Measurements from ENCODE around the gene PBRM1. TPM values are rescaled to one million over a fixed set of nuclear protein-coding genes. Genes with fewer than 3 reads are reported as not detected.
"Not testable (repeated sequence)": the region's sequence is repeated elsewhere in the genome, so short reads cannot be mapped to it uniquely, and the experiment has no call there.

The PBRM1 gene
- polyA plus RNA-seq (ENCODE audit: insufficient read length in 3 of 3) = 10 to 100 TPM; 56.4 to 63.4 (median 58.7) TPM

- DNase-seq (ENCODE audit: low read depth in 3 of 3, low spot score in 2 of 3) = peak; percentile 81 to 93 (median 88)
Measured at GRCh38 chr3:52685709-52686691, at the start of gene PBRM1, which contains the start of gene GNL3. TSS of gene PBRM1 (minus strand) at chr3:52685913. TSS of gene GNL3 (plus strand) at chr3:52686032. CDS start at chr3:52686093, 61 bp downstream.

DNA sequence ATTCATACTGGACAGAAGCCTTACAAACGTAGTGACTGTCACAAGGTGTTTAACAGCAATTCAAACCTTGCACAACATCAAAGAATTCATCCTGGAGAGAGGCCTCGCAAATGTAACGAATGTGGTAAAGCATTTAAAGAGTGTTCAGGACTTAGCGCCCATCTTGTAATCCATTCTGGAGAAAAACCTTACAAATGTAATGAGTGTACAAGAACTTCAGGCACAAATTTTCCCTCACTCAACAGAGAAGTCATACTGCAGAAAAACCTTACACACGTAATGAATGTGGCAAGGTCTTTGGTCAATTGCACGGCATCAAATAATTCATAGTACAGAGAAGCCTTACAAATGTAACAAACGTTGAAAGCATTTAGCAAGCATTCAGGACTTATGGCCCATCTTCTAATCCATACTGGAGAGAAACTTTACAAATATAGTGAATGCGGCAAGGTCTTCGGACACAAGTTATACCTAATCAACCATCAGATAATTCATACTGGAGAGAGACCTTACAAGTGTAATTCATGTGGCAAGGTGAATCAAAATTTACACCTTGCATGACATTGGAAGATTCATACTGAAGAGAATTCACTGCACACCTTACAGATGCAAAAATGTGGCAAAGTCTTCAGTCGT, 47.7 kb upstream of the PBRM1 start:
- DNase-seq (ENCODE audit: low read depth in 3 of 3, low spot score in 2 of 3) = no peak

GRCh38 chr3:52731590-52731989, 45.9 kb upstream of the PBRM1 start:
- DNase-seq (ENCODE audit: low read depth in 3 of 3, low spot score in 2 of 3) = no peak

DNA sequence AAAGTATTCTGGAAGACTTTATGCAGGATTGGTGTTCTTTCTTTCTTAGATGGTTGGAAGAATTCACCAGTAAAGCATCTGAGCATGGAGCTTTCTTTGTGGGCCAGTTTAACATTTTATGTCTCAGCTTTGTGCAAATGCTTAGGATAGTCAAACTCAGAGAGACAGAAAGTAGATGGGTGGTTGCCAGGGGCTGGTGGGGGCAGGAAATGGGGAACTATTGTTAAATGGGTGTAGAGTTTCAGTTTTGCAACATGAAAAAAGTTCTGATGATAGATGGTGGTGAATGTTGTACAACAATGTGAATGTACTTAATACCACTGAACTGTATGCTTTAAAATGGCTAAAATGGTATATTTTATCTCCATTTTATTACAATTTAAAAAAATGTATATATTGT, 45.0 kb upstream of the PBRM1 start:
- no peak for DNase-seq (ENCODE audit: low read depth in 3 of 3, low spot score in 2 of 3)

DNA sequence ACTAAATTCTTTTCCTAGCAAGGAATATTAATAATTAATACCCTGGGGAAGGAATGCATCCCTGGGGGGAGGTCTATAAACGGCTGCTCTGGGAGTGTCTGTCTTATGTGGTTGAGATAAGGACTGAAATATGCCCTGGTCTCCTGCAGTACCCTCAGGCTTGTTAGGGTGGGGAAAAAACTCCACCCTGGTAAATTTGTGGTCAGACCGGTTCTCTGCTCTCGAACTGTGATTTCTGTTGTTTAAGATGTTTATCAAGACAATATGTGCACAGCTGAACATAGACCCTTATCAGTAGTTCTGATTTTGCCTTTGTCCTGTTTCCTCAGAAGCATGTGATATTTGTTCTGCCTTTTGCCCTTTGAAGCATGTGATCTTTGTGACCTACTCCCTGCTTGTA, 43.0 kb upstream of the PBRM1 start:
- DNase-seq (ENCODE audit: low read depth in 3 of 3, low spot score in 2 of 3) = not testable (repeated sequence)

GRCh38 chr3:52724511-52724910, 38.8 kb upstream of the PBRM1 start:
- DNase-seq (ENCODE audit: low read depth in 3 of 3, low spot score in 2 of 3) = no peak

DNA sequence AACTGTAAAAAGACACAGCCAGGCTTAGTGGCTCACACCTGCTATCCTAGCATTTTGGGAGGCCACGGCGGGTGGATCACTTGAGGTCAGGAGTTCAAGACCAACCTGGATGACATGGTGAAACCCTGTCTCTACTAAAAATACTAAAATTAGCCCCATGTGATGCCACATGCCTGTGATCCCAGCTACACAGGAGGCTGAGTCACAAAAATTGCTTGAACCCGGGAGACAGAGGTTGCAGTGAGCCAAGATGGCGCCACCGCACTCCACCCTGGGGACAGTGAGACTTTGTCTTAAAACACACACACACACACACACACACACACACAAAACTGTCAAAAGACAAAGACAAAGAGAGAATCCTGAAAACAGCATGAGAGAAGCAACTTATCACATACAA, 38.2 kb upstream of the PBRM1 start:
- no peak for DNase-seq (ENCODE audit: low read depth in 3 of 3, low spot score in 2 of 3)

DNA sequence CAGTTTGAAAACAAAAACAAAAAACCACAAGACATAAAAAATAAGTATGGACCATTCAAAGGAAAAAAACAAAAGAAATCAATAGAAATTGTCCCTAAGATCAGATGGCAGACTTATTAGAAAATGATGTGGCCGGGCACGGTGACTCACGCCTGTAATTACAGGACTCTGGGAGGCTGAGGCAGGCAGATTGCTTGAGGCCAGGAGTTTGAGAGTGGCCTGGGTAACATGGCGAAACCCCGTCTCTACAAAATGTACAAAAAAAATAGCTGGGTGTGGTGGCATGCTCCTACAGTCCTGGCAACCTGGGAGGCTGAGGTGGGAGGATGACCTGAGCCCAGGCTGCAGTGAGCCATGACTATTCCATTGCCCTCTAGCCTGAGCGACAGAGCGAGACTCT, 36.8 kb upstream of the PBRM1 start:
- DNase-seq (ENCODE audit: low read depth in 3 of 3, low spot score in 2 of 3) = no peak

GRCh38 chr3:52721730-52722008, 36.0 kb upstream of the PBRM1 start:
- no peak for DNase-seq (ENCODE audit: low read depth in 3 of 3, low spot score in 2 of 3)

DNA sequence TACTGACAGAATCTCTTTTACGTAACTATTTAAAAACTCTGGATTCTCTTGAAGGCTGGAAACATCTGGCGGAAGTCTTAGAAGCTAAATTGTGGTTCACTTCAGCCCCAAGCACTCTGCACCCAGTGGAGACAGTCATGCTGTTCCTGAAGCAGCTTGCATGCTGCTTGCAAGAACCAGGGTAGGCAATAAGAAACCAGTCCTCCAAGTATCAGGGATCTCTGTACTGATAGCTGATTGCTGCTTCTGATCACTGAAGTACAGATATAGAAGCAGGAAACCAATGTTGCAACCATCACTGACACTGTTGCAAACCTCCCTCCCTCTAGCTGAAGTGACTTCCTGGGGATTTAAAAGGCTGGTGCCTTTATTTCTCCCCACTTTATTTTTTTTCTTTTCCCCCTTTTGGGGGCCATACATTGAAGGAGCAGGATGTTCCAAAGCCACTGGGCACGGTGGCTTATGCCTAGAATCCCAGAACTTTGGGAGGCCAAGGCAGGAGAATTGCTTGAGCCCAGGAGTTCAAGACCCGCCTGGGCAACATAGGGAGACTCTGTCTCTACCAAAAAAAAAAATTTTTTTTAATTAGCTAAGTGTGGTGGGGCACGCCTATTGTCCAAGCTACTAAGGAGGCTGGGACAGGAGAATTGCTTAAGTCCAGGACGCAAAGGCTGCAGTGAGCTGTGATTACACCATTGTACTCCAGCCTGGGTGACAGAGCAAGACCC, 35.5 kb upstream of the PBRM1 start:
- DNase-seq (ENCODE audit: low read depth in 3 of 3, low spot score in 2 of 3) = no peak

DNA sequence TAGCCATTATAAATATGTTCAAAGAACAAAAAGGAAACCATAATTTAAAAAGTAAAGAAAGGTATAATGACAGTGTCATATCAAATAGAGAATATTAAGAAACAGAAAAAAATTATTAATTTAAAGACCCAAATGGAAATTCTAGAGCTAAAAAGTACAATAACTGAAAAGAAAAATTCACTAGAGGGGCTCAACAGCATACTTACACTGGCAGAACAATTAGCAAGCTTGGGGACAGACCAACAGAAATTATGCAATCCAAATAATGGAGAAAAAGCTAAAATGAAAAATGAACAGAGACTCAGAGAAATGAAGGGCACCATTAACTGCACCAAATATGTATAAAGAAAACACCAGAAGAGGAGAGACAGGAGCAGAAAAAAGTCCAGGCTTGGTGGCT, 33.9 kb upstream of the PBRM1 start:
- no peak for DNase-seq (ENCODE audit: low read depth in 3 of 3, low spot score in 2 of 3)

GRCh38 chr3:52715714-52716305, 30.1 kb upstream of the PBRM1 start:
- DNase-seq (ENCODE audit: low read depth in 3 of 3, low spot score in 2 of 3) = no peak

DNA sequence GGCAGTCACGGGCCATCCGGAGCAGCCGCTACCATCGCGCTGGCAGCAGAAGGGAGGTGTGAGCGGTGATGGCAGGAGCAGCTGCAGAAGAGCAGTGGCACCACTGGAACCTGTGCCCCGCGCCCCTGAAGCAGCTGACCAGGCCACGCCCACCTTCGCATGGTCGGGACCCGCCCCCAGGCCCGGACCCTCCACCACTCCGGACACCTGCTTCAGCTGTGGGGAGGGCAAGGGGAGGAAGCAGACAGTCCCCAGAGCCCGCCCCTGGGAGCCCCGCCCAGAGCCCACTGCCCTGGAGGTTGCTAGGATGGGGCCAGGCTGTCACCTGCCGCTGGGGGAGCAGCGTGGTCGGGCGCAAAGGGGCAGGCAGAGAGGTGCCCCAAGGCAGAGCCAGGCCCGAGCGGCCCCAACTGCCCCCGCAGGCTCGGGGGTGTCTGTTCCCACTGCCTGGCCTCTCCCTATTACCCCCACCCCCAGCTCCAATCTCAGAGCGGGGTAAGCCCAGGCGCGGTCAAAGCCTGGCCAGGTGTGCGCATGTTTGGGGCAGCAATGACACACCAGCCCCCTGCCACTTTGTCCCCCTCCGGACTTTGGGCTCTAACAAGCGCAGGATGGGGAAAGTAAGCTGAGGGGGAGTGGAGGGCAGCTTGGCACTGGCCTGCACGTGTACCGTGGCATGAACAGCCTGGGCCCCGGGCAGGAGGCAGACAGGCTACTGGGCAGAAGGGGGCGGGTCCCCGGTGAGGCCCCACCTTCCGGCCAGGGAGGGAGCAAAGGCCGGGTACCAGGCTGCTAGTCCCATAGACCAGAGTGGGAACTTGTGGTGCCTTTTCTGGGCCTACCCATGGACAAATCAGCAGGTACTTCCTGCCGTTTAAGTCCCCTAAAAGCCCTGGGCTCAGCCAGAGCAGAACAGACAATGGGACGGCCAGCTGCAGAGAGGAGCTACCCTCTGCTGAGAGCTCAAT, 28.9 kb upstream of the PBRM1 start:
- no peak for DNase-seq (ENCODE audit: low read depth in 3 of 3, low spot score in 2 of 3)

DNA sequence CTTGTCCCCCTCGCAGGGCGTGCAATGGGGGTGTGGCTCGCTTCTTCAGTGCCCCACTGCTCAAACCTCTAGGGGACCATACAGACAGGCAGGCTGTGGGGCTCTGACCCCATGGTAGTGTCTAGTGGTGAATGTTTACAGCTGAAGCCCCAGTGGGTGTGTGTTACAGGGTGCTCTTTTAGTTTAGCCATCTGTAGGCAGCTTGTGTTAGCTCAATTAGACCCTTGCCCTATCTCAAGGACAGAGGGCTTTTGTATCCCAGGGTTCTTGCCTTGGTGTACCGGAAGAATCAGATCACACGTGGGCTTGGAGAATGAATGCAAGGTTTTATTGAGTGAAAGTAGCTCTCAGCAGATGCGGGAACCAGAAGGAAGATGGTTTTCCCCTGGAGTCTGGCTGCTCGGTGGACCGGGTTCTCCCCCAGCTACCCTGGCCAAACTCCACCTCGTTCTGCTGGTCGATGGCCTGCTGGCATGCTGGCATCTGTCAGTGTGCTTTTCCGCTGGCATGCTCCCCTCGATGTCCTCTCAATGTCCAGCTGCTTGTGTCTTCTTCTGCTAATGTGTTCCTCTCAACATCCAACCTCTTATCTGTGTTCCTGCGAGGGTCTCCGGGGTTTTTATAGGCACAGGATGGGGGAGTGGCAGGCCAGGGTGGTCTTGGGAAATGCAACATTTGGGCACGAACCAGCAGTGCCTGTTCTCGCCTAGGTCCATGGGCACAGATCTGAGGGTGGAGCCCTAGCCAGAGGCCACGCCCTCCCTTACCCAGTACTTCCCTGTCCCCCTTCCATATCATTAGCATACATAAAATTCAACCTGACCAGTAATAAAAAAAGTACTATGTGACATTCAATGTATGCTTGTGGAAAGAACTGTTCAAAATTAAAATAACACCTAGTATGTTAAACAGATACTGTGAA, 26.8 kb upstream of the PBRM1 start:
- no peak for DNase-seq (ENCODE audit: low read depth in 3 of 3, low spot score in 2 of 3)

DNA sequence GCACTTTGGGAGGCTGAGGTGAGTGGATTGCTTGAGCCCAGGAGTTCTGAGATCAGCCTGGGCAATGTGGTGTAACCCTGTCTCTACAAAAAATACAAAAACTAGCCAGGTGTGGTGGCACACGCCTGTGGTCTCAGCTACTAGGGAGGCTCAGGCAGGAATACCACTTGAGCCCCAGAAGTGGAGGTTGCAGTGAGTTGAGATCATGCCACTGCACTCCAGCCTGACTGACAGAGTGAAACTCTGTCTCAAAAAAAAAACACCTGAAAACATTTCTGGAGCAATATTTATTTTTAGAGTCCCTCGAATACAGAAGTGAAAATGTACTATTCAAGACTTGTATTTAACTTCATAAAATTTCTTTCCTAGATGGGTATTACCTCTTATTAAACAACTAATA, 24.8 kb upstream of the PBRM1 start:
- DNase-seq (ENCODE audit: low read depth in 3 of 3, low spot score in 2 of 3) = no peak

DNA sequence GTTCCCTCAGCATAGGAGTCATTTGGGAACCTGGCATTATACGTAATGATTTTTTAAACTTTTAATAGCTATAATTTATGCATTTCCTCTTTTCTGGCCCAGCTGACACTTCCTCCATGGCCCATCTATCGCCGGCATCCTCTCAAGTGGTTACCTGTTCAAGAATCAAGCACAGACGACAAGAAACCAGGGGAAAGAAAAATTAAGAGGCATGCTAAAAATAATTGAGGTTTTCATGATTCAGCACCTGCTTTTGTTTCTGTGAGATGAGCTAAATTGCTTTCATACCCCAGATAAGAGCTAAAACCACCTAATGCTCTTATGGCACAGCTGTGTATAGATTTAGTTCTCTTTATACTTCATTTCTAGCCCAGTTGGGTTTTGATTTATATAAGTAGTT, 21.9 kb upstream of the PBRM1 start:
- DNase-seq (ENCODE audit: low read depth in 3 of 3, low spot score in 2 of 3) = no peak

DNA sequence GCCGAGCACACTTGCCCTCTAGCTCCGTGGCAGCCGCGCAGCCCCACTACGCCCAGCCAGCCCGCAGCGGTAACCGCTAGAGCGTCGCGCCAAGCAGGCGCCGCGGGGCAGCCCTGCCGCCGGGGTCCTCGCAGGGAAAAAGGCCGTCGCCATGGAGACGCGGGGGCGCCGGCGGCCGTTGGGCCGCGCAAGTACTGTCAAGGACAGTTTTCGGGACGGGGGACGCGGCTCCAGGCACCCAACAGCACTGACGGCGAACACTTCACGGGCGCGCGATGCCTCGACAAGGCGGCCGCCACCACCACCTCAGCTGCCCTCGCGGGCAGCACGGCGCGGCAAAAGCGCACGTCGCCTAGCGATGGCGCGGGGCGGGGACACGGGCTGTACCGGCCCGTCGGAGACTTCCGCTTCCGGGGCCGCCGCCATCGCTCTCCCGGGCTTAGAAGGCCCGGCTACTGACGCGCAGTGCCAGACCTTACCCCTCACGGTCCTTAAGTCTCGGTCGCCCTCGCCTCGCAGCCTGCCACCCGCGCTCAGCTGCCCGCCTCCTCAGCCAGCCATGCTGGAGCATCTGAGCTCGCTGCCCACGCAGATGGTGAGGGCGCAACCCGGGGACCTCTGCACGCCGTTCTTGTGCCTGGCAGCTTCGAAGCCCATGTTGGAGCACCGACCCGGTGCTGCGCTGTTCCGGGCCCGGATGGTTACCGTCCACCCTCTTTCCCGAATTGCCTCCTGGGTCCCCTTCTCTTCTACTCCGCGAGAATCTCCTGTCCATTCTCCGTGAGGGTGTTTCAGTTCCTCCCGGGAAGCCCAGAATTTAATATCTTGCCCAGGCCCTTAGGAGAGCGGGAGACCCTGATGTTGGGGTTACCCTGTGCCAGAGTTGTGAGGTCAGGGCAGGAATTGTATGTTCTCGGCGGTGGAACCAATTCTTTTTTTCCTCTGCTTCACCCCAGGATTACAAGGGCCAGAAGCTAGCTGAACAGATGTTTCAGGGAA, 20.3 kb upstream of the PBRM1 start, which contains the start of the genes GLT8D1 and SPCS1:
TSS of gene GLT8D1 (minus strand) at position 104 of the 999 bp plus-strand sequence. CDS start 5,331 bp downstream, outside the sequence.
TSS of gene SPCS1 (plus strand) at position 419 of the 999 bp plus-strand sequence. CDS start at position 560, 141 bp downstream.
- peak; percentile 80 to 81 (median 81) for DNase-seq (ENCODE audit: low read depth in 3 of 3, low spot score in 2 of 3)

DNA sequence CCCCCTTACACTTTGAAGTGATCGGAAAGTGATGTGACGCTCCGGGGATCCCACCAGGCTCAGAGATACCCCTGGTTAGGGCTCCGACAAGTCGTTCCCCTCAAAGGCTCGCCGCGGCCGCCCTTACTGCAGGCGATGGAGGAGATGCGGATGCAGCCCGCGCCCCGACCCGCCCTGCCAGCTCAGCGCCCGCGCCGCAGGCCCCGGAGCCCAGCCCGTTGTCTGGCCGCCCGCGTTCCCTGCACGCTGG, 19.6 kb upstream of the PBRM1 start:
- DNase-seq (ENCODE audit: low read depth in 3 of 3, low spot score in 2 of 3) = no peak
